ENCODE results near the gene GLI3. TPM values are rescaled to one million over a fixed set of nuclear protein-coding genes. Genes with fewer than 3 reads are reported as not detected.

The GLI3 gene
- total RNA-seq, 6 experiments from 2014 or later = 0.12 to 0.95 (median 0.21) TPM

- no peak for TF ChIP-seq CTCF (IDR thresholded peaks at IDR 0.05)
- TF ChIP-seq POLR2A (IDR thresholded peaks at IDR 0.05) = no peak
- H3K4me1 ChIP-seq = no peaks in the 10 kb centered on the region
- intact Hi-C loops (cut with DNase I) = no loop called here
Observed at GRCh38 chr7:42029405-42029804, 207.6 kb downstream of the GLI3 start.

GRCh38 chr7:42027521-42027920 is 209.5 kb downstream of the GLI3 start:
- H3K27me3 ChIP-seq = no peaks in the 10 kb centered on the region
- ATAC-seq = no peak
- WGBS (ENCODE audit: insufficient coverage, low coverage, low lambda C conversion rate, missing lambda C conversion rate) = 46% methylated on average over 3 of the region's 3 CpGs
- no peak for DNase-seq
- TF ChIP-seq POLR2A (IDR thresholded peaks at IDR 0.05) (no peak), CTCF (IDR thresholded peaks at IDR 0.05) (no peak)
- no peak overlapping the region for H3K4me3 ChIP-seq
- H3K4me1 ChIP-seq = no peaks in the 10 kb centered on the region
- no peaks in the 10 kb centered on the region for H3K36me3 ChIP-seq
- no peak overlapping the region for H3K27ac ChIP-seq
- H3K9me3 ChIP-seq = no peaks in the 10 kb centered on the region
- intact Hi-C loops (cut with DNase I) = no loop called here

More at GRCh38 chr7:42029405-42029804, 207.6 kb downstream of the GLI3 start:
- DNase-seq (no peak), ATAC-seq (no peak)
- Histone ChIP-seq H3K27me3 (no peaks in the 10 kb centered on the region), H3K36me3 (no peaks in the 10 kb centered on the region), H3K4me3 (no peak overlapping the region), H3K9me3 (no peaks in the 10 kb centered on the region), H3K27ac (no peak overlapping the region)
- 31% methylated on average over 4 of the region's 6 CpGs for WGBS (ENCODE audit: insufficient coverage, low coverage, low lambda C conversion rate, missing lambda C conversion rate)

- Histone ChIP-seq H3K9me3 (no peaks in the 10 kb centered on the region), H3K4me3 (no peak overlapping the region), H3K4me1 (no peaks in the 10 kb centered on the region), H3K36me3 (no peaks in the 10 kb centered on the region), H3K27ac (no peak overlapping the region), H3K27me3 (no peaks in the 10 kb centered on the region)
- intact Hi-C loops (cut with DNase I) = no loop called here
- TF ChIP-seq POLR2A (IDR thresholded peaks at IDR 0.05) (no peak), CTCF (IDR thresholded peaks at IDR 0.05) (no peak)
- WGBS (ENCODE audit: insufficient coverage, low coverage, low lambda C conversion rate, missing lambda C conversion rate) = 62% methylated on average over 6 of the region's 6 CpGs
- ATAC-seq = no peak
- DNase-seq = no peak
Observed at GRCh38 chr7:42026622-42027197, 210.3 kb downstream of the GLI3 start.

- H3K27me3 ChIP-seq = no peaks in the 10 kb centered on the region
- H3K36me3 ChIP-seq = no peaks in the 10 kb centered on the region
- intact Hi-C loops (cut with DNase I) = no loop called here
- no peaks in the 10 kb centered on the region for H3K4me1 ChIP-seq
- WGBS (ENCODE audit: insufficient coverage, low coverage, low lambda C conversion rate, missing lambda C conversion rate) = 48% methylated on average over 12 of the region's 15 CpGs
- no peak for DNase-seq
- H3K27ac ChIP-seq = no peak overlapping the region
- no peak for ATAC-seq
- no peaks in the 10 kb centered on the region for H3K9me3 ChIP-seq
- H3K4me3 ChIP-seq = no peak overlapping the region
- no peak for TF ChIP-seq CTCF (IDR thresholded peaks at IDR 0.05)
- TF ChIP-seq POLR2A (IDR thresholded peaks at IDR 0.05) = no peak
Observed at GRCh38 chr7:42025635-42026375, 211.2 kb downstream of the GLI3 start.
